Activated gamma-delta T cell treated with anti-CD3 and anti-CD28 coated beads, Interleukin-2, amount 50 U/mL, for 16 hours (primary cell): Measurements from ENCODE around the gene FAM81A.
"Not testable (repeated sequence)": the region's sequence is repeated elsewhere in the genome, so short reads cannot be mapped to it uniquely, and the experiment has no call there.

Experiments
- DNase-seq: peaks from one replicate; pipeline ENCODE4 v3.0.0-alpha.2; 2020; ENCODE audit warnings: low read depth

The FAM81A gene

DNA sequence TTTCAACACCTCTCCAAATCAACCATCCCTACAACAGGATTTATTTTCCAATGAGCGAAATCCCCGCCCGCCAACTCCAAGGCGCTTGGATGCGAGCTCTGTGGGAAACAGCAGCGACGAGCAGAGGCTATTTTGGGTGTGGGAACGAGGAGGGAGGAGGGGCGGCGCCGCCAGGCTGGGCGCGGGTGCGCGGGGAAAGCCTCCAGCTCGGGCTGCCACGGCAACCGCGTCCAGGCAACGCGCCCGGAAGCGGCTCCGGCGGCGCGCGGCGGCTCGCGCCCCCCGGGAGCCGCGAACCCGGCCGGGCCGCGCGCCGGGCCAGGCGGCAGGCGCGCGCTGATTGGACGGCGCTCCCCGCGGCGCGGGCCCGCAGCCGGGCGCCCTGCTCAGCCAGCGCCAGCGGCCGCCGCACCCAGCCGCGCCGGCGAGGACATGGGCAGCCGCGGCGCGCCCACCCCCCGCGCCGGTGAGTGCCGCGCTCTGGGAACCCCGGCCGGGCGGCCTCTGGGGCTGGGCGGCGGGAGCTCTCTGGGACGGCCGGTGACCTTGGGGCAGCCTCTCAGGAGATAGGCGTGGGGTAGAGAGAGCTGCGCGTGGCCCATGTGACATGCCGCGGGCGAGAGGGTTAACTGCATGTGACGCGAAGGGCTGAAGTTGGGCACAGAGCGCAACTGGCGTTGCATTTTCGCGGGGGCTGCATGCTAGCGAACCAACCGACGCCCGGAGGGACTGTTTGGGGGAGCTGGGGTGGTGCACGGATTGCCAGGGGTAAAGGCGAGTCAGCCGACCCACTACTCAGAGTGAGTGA lies at the start of gene FAM81A:
TSS of gene FAM81A (plus strand) at position 370 of the 808 bp plus-strand sequence. CDS start 20,441 bp downstream, outside the sequence.
- peak; percentile 20 for DNase-seq

DNA sequence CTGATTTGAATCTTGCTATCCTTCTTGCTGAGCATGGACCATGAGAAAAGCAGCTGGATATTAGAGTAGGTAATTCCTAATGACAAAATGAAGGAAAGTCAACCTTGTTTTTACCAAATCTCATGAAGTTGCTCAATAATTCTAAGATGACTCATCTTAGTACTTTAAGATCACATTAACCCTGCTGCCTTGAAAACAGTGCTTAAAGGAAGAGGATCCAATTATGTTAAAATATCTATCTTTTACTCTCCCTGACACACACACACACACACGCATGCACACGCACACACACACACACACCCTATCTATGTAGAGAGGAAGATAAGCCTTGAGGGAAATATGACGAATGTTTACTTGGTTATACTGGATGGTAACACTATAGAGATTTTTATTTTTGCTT lies 49.3 kb upstream of the FAM81A start:
- DNase-seq: no peak

DNA sequence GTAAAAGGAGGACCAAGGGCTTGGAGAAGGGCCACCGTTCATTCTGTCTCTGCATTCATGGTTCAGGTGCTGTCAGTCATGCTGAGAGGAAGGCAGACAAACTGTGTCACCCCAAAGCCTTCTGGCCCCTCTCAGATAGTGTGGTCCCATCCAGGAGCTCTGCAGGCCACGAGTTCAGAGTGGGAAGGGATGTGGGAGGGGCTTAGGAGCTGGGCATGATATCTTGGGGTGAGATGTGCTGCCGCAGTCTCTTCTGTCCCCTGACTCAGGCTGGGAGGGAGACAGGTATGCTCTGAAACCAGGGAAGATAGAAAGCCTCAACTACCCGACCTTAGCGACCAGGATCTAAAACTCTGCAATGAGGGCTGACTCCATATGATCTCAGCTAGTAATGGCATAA lies 45.7 kb upstream of the FAM81A start:
- DNase-seq: no peak

DNA sequence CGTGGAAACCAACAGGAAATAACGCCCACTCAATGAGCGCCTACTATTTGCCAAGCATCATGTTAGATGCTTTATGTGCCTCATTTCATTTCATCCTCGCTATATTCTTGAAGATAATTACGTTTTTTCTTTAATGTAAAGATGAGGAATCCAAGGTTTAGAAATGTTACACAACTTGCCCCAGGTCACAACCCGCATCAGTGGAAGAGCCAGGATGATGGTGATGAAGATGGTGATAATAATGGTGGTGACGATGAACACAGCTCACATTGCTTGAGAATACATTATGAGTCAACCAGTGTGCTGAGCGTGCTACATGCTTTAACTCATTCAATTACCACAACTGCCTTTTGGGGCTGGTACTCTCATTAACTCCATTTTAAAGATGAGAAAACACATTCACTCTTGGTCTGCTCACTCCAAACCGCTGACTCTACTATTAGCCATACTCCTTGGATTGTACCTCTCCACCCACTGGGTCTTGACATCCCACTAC lies 43.8 kb upstream of the FAM81A start:
- DNase-seq: no peak

DNA sequence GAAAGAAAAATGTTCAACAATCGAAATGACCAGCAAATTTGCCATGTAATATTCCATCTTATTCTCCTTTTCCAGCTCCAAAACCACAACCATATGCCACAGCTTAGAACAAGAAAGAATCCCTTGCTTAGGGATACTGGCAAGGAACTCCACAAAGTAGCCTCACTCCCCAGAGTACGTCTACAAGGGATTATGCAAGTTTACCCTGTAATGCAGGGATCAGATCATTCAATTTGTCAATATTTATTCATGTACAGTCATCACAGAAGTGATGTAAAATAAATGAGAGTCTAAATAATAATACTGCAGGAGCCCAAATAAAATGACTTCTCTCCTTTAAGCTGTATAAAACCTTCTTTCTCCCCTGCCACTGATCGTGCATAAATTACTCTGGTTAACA lies 41.8 kb upstream of the FAM81A start:
- no peak for DNase-seq

DNA sequence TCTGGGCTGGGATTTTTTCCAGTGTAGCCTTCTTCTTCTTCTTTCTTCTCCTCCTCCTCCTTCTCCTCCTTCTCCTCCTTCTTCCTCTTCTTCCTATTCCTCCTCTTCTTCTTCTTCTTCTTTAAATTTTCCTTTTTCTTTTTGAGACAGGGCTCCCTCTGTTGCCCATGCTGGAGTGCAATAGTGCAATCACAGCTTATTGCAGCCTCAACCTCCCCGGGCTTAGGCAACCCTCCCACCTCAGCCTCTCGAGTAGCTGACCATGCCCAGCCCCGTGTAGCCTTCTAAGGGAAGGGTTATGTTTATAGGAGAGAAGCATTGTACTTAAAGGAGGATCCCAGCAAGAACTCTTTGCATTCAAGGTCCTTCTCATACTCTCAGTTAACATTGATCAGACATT lies 41.3 kb upstream of the FAM81A start:
- DNase-seq: no peak

DNA sequence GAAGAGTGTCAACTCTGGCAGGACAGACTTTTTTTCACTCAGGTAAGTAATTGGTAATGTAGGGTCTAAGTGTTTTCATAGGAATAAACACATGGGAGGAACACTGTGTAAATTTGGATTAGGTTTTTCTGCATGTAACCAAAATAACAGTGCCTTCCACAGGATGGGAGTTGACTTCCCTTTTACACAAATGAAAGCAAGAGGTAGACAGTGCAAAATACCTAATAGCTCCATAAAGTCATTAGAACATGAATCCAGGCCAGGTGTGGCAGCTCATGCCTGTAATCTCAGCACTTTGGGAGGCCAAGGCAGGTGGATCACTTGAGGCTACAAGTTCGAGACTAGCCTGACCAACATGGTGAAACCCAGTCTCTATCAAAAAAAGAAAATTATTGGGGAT lies 39.8 kb upstream of the FAM81A start:
- no peak for DNase-seq

DNA sequence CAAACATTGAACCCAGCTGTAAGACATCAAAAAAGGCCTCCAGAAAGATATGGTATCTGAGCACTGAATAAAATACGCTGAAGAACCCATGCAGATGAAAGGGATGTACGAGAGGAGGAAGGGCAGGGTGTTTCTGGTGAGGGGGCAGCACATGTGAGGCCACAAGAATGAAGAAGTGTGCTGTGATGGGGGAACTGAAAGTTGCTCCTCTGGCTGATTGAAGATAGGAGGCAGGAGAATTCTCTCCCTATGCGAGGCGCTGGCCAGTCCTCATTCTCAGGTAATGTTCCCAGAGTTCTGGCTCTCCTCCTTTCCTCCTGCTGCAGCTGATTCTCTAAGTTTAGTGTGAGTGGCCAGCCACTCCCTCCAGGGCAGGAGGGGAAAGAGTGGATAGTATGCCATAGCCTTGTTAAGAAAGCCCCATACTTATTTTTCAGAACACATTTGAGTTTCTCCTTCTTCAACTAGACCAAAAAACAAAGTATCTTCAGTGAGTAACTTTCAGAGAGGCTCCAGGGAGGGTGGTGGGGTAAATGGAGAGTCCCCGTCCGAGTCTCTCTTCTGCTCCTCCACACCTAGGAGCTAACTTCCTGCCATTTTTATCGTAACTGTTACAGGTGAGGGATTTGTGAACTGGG lies 38.4 kb upstream of the FAM81A start:
- DNase-seq: no peak

DNA sequence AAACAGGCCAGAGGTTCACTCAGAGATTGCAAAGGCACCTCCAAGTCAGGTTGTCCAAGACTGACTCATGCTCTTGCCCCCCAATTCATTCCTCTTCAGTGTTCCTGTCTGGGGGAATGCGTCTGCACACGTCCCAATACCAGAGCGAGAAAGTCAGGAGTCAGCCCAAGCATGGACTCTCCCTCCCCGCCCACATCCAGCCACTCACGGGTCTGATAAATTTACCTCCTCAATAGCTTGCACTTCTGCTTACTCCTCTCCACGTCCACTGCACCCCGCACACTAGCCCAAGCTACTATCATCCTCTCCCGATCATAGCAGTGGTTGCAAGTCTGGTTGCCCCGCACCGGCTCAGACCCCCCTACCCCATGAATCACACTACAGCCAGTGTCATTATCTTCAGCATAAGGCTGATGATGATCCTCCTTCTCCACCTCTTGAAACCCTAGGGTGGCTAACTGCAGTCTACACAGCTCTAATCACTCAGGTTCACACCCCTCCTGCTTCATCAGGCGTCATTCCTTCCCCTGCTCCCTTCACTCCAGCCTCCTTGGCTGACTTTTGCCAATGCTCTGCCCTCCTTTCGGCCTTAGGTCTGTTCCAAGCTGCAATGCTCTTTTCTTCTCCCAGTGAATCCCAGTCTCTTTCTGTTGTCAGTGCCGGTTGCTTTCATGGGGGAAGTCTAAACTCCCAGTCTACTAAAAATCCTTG lies 37.7 kb upstream of the FAM81A start:
- no peak for DNase-seq

DNA sequence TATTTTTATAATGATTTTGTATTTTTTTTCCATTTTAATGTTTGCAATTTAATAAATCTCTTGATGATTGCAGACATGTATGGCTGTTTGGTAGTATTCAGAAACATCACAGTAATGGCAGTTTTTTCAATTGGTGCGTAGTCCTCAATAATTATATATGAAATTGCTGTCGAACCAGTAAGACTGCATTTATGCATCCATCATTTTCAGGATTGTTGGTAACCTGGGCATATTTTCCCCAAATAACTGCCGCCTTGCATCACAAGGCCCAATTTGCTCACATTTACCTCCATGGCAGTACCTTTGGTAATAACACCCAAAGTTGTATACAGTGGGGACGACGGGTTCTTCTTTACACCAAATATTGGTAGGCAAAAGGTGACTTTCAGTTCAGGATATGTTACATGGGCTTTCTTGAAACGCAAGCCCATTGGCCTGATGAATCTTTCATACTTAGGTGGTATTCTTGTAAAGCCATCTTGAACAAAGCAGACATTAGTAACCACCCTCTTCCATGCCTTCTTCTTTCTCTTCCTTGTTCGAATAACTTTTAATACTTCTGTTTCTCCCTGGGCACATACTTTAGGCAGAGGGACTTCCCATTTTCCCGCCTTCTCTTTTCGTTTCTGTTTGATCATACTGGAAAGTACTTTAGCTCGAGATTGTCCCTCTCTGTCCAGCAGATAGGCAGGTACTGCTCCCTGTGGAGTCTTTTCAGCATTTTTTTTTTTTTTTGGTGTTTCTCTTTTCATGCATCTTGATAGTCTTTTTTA lies 36.7 kb upstream of the FAM81A start:
- not testable (repeated sequence) for DNase-seq

DNA sequence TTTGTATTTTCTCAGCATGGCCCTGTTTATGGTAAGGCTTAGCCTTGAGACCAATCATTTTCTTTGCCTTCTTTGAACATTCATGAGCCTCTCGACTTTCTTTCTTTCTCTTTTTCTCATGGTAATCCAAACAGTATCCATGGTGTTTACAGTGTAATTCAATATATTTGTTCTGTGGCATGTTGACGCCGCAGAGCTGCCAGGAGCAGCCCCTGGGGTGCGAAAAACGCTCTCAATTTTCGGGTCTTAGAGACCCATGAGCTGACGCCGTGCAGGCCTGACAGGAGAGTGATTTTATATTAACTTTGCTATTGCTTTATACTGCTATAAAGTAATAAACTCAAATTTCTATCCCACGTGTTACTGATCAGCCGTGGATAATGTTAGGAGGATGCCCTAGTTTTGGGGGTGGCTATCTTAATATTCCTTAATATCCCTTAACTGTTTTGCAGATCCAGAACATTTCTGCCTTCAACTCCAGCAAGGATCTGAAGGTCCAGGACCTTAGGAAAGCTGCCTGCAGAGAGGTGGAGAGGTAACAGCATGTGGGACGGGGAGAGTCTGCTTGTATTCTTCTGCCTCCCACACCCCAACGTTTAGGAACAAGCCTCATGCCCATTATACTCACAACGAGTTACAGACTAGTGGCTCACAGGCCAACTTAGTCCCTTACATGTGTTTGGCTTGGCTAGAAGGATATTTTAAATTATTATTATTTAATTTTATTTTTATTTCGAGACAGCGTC lies 36.0 kb upstream of the FAM81A start:
- no peak for DNase-seq

DNA sequence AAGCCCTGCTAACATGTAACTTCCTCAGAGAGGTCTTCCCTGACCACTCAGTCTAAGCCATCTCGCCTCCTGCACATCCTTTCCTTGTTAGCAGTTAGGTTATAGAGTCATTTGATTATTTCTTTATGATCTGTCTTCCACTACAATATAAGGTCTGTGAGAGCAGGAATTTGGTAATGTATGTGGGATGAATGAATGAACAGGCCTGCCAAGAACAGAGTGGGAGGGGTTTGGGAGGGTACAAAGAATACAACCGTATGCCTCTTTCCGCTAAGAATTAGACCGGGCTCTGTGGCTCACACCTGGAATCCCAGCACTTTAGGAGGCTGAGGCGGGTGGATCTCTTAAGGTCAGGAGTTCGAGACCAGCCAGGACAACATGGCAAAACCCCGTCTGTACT lies 32.9 kb upstream of the FAM81A start:
- DNase-seq: no peak

DNA sequence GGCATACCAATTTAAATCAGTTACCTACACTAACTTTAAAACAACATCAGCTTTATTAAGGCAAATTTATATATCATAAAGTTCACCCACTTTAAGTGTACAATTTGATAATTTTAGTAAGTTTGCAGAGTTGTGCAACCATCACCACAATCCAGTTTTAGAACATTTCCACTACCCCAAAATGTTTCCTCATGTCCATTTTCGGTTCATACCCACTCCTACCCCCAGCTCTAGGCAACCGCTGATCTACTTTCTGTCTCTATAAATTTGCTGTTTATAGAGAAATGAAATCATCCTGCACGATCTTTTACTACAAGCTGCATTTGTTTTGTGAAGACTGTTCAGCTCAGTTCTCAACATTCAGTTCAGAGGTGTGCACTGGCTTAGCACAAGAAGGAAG lies 31.5 kb upstream of the FAM81A start:
- no peak for DNase-seq

DNA sequence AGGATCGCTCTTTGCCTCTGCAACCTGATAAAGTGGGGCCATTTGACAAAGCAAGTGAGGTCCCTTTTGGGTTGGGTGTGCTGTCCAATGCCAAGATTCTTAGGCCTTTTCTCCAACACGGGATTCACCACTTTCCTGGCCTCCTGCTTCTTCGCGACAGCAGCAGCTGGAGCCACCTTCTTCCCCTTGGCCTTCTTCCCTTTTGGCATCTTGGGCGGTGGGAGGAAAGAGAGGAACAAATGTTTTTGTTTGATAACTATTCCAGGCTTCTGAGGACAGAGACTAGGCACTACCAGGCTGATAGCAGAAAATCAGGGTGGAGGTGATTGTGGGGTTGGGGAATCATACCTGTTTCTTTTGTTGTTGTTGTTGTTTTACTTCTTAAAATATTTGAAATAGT lies 30.0 kb upstream of the FAM81A start:
- DNase-seq: no peak

DNA sequence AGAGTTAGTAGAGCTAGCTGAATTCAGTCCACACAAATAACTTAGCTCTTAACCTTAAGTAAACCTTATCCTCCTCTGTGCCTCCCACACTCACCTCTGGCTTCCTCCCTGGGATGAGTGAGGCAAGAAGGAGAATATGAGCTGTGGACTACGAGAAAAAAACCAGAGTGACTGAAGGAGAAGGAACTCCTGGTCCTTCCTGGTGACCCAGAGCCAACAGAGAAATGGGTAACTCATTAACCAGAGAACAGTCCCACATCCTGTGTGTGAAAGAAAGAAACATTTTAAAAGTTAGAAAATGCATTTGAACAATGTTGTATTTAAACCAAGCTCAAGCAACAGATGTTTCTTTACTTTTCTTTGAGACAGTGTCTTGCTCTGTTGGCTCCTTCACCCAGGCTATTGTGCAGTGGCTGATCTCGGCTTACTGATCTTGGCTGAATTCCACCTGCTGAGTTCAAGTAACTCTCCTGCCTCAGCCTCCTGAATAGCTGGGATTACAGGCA lies 27.5 kb upstream of the FAM81A start:
- DNase-seq: no peak

DNA sequence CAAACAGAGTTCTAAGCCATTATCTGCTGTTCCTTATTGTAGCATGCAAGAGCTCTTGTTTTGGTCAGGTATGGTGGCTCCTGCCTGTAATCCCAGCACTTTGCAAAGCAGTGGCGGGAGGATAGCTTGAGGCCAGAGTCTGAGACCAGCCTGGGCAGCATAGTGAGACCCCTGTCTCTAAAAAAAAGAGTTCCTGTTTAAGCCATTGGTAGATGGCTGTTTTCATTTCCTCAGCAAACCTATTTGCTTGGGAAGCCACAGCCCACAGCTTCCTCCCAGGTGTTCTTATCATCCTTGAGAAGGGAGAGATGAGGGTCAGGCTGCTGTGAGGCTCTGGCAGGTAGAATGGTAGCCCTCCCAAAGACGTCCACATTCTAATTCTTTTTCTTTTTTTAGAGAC lies 24.4 kb upstream of the FAM81A start:
- no peak for DNase-seq

DNA sequence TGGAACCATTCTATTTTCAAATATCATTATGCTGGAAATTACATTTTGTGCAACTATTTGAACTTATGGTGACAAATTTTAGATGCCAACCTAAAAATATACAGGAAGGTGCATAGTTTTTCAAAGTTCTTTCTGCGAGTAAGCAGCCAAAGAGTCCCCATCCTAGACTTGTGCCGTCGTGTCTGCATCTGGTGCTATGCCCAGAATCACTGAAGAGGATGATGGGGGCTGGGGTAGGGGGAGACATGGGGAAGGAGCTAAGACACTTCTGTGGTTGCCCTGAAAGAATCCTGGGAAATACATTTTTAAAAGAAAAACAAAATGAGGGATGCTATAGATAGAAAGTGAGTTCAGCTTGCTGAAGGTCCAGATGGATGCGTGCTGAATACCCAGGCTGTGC lies 21.2 kb upstream of the FAM81A start:
- no peak for DNase-seq

DNA sequence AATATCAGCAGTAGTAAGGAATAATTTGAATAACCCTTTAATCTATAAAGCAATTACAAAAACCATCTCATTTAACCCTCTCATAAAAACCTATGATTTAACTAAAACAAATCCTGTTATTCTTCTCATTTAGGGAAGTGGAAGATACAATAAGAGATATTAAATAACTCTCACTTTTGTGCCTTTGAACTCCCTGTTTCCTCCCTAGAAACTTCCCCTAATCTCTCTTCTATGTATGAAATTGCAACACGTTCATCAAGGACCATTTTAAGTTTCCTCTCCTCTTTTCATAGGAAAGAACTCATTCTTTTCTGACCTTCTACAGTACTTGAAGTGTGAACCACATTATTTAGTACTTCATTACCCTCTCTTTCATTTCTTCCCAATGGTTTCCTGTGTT lies 18.8 kb upstream of the FAM81A start:
- no peak for DNase-seq

DNA sequence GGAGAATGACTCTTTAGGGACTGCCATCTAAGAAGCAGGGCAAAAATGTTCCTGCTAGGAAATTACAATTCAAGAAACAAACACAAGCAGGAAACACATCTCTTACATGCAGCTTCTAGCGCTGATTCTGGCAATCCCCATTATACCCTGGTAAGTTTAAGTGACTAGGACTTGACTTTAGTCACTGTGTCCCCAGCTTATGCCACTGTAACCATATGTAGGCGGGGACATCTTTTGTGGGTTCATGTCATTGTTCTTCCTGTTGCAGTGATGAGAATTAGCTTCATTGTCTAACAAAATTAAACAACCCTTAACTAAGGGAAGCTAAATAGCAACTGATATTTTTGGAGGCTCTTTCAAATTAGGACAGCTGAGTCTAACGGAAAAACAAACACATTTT lies 17.9 kb upstream of the FAM81A start:
- DNase-seq: no peak

DNA sequence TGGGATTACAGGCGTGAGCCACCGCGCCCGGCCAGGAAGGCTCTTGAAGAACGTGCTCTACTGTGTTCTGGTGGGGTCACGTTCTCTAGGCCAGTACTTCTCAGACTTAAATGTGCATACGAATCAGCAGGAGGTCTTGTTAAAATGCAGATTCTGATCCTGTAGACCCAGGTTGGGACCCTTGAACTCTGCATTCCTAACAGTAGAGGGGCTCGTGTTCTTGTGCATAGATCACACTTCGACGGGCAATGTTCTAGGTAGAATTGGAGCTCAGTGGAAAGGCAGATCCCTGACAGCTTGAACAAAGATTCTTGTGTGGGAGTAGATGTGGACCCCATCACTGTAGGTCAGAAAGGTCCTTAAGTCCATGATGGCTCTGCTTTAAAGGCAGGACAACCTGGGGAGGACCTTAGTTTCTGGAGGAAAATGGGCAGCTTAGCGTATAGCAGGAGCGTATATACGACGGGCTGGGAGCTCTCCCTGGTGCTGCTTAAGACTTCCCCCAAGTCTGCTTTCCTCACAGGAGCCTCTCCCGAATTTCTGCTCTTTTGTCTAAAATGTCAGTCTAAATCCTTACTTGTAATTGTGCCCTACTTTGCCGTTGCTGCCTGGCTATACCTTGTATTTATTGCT lies 16.9 kb upstream of the FAM81A start:
- no peak for DNase-seq

DNA sequence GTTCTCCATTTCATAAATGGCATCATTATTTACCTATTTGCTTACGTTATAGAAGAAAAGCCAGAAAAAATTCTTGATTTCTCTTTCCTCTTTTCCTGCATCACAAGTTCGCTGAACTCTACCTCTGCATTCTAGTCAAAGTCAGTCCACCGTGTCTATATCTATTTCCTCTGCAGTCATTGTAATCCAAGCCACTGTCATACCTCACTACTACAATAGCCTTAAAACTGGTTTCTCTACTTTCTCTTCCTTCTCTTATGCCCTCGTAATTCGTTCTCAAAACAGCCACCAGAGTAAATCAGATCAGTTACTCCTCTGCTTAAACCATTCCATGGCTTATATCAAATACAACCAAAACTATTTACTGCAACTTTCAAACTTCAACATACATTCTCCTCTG lies 13.4 kb upstream of the FAM81A start:
- DNase-seq: no peak
